ENCODE results near the gene NIFK.

- TF ChIP-seq EZH2phosphoT487 (IDR thresholded peaks at IDR 0.05; ENCODE audit: borderline replicate concordance, low read depth) = no peak
- TF ChIP-seq, protein P1, sequence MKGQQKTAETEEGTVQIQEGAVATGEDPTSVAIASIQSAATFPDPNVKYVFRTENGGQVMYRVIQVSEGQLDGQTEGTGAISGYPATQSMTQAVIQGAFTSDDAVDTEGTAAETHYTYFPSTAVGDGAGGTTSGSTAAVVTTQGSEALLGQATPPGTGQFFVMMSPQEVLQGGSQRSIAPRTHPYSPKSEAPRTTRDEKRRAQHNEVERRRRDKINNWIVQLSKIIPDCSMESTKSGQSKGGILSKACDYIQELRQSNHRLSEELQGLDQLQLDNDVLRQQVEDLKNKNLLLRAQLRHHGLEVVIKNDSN (IDR thresholded peaks at IDR 0.05; ENCODE audit: borderline replicate concordance, low read depth) = no peak
Observed at GRCh38 chr2:121778741-121779487, 42.2 kb upstream of the NIFK start.
